Measurements from ENCODE around the gene SMYD3.

DNA sequence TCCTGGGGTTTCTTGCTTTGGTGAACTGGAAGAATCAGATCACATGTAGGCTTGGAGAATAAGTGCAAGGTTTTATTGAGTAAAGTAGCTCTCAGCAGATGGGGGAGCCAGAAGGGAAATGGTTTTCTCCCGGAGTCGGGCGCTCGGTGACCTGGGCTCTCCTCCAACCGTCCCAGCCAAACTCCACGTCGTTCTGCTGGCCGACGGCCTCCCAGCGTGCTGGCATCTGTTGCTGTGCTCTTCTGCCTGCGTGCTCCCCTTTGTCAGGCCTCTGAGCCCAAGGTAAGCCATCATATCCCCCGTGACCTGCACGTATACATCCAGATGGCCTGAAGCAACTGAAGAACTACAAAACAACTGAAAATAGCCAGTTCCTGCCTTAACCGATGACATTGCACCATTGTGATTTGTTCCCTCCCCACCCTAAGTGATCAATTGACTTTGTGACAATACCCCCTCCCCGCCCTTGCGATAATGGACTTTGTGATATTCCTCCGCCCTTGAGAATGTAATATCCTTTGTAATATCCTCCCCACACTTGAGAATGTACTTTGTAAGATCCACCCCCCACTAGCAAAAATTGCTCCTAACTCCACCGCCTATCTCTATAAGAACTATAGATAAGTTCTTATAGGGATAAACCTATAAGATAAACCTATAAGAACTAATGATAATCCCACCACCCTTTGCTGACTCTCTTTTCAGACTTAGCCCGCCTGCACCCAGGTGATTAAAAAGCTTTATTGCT, 88.3 kb downstream of the SMYD3 start:
- TF ChIP-seq, protein P1, sequence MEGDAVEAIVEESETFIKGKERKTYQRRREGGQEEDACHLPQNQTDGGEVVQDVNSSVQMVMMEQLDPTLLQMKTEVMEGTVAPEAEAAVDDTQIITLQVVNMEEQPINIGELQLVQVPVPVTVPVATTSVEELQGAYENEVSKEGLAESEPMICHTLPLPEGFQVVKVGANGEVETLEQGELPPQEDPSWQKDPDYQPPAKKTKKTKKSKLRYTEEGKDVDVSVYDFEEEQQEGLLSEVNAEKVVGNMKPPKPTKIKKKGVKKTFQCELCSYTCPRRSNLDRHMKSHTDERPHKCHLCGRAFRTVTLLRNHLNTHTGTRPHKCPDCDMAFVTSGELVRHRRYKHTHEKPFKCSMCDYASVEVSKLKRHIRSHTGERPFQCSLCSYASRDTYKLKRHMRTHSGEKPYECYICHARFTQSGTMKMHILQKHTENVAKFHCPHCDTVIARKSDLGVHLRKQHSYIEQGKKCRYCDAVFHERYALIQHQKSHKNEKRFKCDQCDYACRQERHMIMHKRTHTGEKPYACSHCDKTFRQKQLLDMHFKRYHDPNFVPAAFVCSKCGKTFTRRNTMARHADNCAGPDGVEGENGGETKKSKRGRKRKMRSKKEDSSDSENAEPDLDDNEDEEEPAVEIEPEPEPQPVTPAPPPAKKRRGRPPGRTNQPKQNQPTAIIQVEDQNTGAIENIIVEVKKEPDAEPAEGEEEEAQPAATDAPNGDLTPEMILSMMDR (IDR thresholded peaks at IDR 0.05; ENCODE audit: insufficient read depth, low read length) = no peak
- TF ChIP-seq, protein P2, sequence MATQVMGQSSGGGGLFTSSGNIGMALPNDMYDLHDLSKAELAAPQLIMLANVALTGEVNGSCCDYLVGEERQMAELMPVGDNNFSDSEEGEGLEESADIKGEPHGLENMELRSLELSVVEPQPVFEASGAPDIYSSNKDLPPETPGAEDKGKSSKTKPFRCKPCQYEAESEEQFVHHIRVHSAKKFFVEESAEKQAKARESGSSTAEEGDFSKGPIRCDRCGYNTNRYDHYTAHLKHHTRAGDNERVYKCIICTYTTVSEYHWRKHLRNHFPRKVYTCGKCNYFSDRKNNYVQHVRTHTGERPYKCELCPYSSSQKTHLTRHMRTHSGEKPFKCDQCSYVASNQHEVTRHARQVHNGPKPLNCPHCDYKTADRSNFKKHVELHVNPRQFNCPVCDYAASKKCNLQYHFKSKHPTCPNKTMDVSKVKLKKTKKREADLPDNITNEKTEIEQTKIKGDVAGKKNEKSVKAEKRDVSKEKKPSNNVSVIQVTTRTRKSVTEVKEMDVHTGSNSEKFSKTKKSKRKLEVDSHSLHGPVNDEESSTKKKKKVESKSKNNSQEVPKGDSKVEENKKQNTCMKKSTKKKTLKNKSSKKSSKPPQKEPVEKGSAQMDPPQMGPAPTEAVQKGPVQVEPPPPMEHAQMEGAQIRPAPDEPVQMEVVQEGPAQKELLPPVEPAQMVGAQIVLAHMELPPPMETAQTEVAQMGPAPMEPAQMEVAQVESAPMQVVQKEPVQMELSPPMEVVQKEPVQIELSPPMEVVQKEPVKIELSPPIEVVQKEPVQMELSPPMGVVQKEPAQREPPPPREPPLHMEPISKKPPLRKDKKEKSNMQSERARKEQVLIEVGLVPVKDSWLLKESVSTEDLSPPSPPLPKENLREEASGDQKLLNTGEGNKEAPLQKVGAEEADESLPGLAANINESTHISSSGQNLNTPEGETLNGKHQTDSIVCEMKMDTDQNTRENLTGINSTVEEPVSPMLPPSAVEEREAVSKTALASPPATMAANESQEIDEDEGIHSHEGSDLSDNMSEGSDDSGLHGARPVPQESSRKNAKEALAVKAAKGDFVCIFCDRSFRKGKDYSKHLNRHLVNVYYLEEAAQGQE (IDR thresholded peaks at IDR 0.05; ENCODE audit: insufficient replicate concordance, low read depth) = no peak
- TF ChIP-seq POLR2AphosphoS5 (IDR thresholded peaks at IDR 0.05; ENCODE audit: low read depth) (no peak), SPI1 (IDR thresholded peaks at IDR 0.05; ENCODE audit: borderline replicate concordance, low read depth) (no peak), GABPA (IDR thresholded peaks at IDR 0.05; ENCODE audit: low read depth) (no peak)
